ENCODE data around the gene PCBP3.

- TF ChIP-seq CTCF (IDR thresholded peaks at IDR 0.05) (no peak), ZFX (IDR thresholded peaks at IDR 0.05; ENCODE audit: borderline replicate concordance) (no peak)
Observed at GRCh38 chr21:45892156-45892915, 248.8 kb downstream of the PCBP3 start.

Data from 22Rv1 (cell line).